Sigmoid colon (tissue), 4 donors: Measurements from ENCODE around the gene GDF2.

Source experiments
- POLR2A ChIP-seq, 2 donors: fragments of 450-650 bp; IDR thresholded peaks; one replicate each; pipeline ENCODE4 v1.6.1; 2016; ENCODE audit warnings: antibody characterized with exemption in 2 of 2, mild to moderate bottlenecking in 2 of 2, moderate library complexity in 2 of 2
- POLR2AphosphoS5 ChIP-seq, 4 donors: sonication (generic); formaldehyde crosslinking; IDR thresholded peaks; one replicate each; pipeline ENCODE4 v1.6.1; 2017; ENCODE audit warnings: antibody characterized with exemption in 4 of 4
- TF ChIP-seq, protein P1 (sequence below), 4 experiments: fragments of 450-650 bp in 3 of 4; fragments of 200-600 bp in 1 of 4; IDR thresholded peaks; one replicate each; pipeline ENCODE4 v1.5.1; 2016 to 2019; ENCODE audit warnings: antibody characterized with exemption in 4 of 4, mild to moderate bottlenecking in 3 of 4, moderate library complexity in 2 of 4

DNA sequence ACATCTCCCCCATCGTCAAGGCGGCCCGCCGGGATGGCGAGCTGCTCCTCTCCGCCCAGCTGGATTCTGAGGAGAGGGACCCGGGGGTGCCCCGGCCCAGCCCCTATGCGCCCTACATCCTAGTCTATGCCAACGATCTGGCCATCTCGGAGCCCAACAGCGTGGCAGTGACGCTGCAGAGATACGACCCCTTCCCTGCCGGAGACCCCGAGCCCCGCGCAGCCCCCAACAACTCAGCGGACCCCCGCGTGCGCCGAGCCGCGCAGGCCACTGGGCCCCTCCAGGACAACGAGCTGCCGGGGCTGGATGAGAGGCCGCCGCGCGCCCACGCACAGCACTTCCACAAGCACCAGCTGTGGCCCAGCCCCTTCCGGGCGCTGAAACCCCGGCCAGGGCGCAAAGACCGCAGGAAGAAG is 12.2 kb upstream of the GDF2 start:
- TF ChIP-seq, protein P1, sequence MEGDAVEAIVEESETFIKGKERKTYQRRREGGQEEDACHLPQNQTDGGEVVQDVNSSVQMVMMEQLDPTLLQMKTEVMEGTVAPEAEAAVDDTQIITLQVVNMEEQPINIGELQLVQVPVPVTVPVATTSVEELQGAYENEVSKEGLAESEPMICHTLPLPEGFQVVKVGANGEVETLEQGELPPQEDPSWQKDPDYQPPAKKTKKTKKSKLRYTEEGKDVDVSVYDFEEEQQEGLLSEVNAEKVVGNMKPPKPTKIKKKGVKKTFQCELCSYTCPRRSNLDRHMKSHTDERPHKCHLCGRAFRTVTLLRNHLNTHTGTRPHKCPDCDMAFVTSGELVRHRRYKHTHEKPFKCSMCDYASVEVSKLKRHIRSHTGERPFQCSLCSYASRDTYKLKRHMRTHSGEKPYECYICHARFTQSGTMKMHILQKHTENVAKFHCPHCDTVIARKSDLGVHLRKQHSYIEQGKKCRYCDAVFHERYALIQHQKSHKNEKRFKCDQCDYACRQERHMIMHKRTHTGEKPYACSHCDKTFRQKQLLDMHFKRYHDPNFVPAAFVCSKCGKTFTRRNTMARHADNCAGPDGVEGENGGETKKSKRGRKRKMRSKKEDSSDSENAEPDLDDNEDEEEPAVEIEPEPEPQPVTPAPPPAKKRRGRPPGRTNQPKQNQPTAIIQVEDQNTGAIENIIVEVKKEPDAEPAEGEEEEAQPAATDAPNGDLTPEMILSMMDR (IDR thresholded peaks at IDR 0.05) = no peak
- TF ChIP-seq POLR2A (IDR thresholded peaks at IDR 0.05) (no peak), POLR2AphosphoS5 (IDR thresholded peaks at IDR 0.05) (no peak)
